GM18502 (cell line): ENCODE measurements around the gene VSIG10.
"Not testable (repeated sequence)": the region's sequence is repeated elsewhere in the genome, so short reads cannot be mapped to it uniquely, and the experiment has no call there.

Experiments
- ATAC-seq: cut with Tn5 transposase; IDR thresholded peaks from one replicate; pipeline ENCODE4 v1.9.1; 2021; ENCODE audit warnings: mild to moderate bottlenecking; ENCODE audit not compliant: unreplicated experiment, poor library complexity

Gene VSIG10, protein sequence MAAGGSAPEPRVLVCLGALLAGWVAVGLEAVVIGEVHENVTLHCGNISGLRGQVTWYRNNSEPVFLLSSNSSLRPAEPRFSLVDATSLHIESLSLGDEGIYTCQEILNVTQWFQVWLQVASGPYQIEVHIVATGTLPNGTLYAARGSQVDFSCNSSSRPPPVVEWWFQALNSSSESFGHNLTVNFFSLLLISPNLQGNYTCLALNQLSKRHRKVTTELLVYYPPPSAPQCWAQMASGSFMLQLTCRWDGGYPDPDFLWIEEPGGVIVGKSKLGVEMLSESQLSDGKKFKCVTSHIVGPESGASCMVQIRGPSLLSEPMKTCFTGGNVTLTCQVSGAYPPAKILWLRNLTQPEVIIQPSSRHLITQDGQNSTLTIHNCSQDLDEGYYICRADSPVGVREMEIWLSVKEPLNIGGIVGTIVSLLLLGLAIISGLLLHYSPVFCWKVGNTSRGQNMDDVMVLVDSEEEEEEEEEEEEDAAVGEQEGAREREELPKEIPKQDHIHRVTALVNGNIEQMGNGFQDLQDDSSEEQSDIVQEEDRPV

DNA sequence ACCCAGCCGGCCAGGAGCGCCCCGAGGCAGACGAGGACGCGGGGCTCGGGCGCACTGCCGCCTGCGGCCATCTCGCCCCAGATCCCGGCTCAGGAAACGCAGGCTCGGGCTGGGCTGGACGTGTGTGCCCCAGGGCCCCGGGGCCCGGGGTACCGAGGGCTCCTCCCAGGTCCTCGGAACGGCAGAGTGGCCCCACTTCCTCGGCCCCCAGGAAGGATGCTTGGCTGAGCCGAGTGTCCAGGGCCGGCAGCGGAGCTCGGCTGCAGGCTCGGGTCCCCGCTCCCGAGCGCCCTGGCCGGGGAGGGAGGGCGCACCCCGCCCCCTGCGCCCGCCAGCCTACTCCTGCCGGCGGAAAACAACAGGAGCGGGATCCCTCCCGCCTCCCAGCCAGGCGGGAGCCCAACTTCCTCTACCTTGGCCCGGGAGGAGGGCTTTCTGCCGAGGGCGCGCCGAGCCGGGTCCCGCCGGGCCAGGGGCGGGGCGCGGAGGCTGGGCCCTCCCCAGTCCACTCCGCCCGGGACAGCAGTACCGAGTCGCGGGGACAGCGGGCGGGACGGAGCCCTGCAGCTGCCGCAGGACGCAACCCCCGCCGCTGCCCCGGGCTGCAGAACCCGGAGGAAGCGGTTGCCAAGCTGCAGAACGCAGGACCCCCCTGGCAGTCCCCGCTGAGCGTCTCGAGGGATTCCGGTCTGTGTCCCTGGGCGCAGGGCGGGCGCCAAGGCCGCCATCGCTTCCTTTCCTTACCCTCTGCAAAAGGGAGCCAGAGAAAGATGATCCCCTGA, at the start of gene VSIG10:
TSS of gene VSIG10 (minus strand) at position 411 of the 782 bp plus-strand sequence. CDS start at position 71, 340 bp downstream.
- no peak for ATAC-seq

DNA sequence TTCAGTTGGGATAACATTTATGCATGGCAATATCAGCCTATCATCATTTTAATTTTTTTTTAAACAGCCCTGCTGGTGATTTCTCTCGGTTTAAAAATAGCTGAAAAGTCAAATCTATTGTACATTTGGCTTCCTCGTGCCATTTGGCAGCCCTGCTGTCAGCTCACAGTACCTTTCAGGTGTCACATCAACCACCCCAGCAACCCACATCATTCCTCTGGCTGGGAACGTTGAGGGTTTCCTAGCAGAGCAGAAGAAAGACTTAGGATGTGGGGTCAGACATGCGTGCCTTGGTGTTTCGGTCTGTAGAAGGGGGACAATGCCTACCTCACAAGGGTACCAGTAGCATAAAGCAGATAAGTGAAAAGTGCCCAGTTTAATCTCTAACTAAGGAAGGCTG, 47.9 kb upstream of the VSIG10 start:
- ATAC-seq: no peak

DNA sequence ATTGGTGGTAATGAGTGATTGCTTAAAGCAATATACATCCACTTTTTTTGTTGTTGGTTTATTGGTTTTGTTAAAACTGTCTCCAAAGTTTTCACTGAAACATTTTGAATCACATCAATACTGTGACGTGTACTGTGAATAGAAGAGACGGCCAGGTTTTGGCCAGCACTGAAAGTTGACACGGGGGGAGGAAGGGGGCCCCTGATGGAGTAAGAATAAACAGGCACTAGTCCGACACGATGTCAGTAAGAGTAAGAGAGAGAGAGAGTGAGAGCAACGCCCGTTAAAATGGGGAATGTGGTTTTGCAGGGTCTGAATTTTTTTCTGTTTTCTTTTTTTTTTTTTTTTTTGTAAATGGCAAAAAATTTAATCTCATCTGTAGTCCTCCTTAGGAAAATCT, 46.8 kb upstream of the VSIG10 start:
- no peak for ATAC-seq

DNA sequence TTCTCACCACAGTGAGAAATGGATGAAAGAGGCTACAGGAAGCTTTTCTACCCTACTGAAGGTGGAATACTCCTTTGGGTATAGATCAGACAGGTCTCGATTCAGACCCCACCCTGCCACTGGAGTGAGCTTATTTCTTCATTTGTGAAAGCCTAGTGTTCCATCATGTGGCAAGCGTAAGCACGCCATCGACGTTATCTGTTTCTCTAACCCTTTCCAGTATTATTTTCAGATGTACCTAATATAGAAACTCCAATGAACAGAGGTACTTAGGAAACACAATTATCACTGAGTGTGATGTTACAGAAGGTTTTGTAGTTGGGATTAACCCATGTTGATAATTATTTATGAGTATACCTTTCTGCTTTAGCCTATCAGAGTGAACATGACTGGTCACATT, 44.5 kb upstream of the VSIG10 start:
- no peak for ATAC-seq

DNA sequence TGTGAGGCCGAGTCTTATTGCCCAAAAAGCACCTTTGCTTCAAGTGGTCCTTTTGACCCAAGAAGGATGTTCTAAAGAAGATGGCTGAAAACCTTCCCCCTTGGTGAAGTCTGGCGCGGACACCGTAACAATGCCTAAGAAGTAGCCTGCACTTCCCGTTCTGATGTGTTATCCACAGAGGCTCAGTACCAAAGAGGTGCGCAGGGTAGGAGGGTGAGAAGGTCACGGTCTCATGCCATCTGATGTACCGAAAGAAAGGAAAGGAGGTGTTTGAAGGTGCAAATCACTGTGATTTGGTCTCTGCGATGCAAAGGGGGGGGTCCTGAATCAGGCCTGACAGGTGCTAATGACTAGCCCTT, 42.0 kb upstream of the VSIG10 start:
- ATAC-seq: no peak

- no peak for ATAC-seq
Measured at GRCh38 chr12:118145113-118145797, 41.4 kb upstream of the VSIG10 start.

DNA sequence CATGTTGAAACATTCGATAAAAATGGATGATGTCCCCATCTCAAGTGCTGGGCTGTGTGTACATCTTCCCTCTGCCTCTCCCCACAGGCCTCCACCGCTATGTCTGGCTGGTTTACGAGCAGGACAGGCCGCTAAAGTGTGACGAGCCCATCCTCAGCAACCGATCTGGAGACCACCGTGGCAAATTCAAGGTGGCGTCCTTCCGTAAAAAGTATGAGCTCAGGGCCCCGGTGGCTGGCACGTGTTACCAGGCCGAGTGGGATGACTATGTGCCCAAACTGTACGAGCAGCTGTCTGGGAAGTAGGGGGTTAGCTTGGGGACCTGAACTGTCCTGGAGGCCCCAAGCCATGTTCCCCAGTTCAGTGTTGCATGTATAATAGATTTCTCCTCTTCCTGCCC, 40.7 kb upstream of the VSIG10 start:
- no peak for ATAC-seq

GRCh38 chr12:118140825-118141224, 37.0 kb upstream of the VSIG10 start:
- ATAC-seq: no peak

DNA sequence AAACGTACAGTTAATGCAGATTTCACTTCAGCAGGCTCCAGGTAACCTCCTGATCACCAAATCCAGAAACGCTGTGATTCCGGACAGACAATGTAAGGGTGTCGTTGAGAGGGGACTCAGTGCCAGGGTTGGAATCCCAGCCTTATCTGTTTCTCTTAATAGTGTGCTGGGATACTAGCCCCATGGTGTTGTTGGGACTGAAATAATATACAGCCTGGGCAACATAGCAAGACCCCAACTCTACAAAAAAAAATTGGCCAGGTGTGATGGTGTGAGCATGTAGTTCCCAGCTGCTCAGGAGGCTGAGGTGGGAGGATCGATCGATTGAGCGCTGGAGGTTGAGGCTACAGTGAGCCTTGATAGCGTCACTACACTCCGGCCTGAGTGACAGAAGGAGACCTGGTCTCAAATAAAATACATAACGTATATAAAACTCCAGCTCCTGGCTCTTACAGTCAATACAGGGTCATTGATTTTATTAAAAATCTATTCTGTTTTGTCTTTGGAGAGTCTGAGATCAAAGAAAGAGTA, 33.4 kb upstream of the VSIG10 start:
- no peak for ATAC-seq

DNA sequence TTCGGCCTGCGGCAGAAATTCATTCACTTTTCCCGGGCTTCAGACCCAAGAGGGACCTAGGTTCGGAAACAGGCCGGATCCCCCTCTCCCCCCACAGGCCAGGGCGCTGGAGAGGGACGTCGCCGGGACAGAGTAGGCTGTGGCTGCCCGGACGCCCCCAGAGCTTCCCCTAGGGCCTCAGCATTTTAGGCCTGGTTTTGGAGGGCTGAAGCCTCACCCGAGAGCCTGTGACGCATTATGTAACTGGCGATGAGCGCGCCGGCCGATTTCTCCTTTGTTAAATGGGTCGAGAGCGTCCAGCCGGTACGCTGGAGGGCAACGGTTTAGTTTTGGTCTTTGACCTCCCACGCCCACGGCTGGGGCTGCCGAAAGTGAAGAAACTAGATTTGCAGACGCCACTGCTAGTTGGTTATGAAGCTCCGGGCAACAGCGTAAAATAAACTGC, 32.8 kb upstream of the VSIG10 start:
- peak; percentile 35 for ATAC-seq

DNA sequence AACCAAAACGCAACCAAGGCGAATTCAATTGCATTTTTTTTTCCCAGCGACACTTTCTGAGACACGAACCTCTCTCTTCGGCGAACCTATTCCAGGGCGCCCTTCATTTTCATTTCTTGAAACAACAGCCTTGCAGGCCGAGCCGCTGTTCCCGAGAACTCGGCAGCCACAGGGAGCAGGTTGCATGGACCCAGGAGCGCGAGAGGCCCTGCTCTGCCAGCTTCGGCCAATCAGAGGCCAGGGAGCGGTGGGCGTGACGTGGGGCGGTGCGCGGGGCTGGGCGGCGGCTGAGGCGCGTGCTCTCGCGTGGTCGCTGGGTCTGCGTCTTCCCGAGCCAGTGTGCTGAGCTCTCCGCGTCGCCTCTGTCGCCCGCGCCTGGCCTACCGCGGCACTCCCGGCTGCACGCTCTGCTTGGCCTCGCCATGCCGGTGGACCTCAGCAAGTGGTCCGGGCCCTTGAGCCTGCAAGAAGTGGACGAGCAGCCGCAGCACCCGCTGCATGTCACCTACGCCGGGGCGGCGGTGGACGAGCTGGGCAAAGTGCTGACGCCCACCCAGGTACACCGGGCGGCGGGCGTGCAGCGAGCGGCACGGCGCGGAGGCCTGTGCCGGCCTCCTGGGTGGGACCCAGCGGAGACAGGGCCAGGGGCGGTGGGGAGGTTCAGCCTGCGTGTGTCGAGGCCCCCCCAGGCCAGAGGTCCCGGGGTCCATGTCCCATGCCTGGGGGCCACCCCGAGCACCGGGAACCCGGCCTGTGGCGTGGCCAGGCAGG, 32.2 kb upstream of the VSIG10 start, which contains the start of gene PEBP1:
TSS of gene PEBP1 (plus strand) at position 337 of the 771 bp plus-strand sequence. CDS start at position 423, 86 bp downstream.
- ATAC-seq: peak; percentile 97

GRCh38 chr12:118129436-118129835, 25.6 kb upstream of the VSIG10 start:
- not testable (repeated sequence) for ATAC-seq

GRCh38 chr12:118127867-118128266, 24.1 kb upstream of the VSIG10 start:
- no peak for ATAC-seq

GRCh38 chr12:118126119-118126757, 22.4 kb upstream of the VSIG10 start:
- ATAC-seq: no peak

DNA sequence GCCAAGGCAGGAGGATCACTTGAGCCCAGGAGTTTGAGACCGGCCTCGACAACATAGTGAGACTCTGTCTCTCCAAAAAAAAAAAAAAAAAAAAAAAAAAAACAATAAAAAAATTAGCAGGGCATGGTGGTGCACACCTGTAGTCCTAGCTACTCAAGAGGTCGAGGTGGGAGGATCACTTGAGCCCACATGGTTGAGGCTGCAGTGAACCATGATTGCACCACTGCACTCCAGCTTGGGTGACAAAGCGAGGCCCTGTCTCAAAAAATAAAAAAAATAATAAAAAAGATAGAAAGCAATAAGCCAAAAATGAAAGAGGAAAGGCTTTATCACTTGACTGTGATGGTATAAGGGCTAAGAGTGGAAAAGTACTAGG, 21.9 kb upstream of the VSIG10 start:
- no peak for ATAC-seq

DNA sequence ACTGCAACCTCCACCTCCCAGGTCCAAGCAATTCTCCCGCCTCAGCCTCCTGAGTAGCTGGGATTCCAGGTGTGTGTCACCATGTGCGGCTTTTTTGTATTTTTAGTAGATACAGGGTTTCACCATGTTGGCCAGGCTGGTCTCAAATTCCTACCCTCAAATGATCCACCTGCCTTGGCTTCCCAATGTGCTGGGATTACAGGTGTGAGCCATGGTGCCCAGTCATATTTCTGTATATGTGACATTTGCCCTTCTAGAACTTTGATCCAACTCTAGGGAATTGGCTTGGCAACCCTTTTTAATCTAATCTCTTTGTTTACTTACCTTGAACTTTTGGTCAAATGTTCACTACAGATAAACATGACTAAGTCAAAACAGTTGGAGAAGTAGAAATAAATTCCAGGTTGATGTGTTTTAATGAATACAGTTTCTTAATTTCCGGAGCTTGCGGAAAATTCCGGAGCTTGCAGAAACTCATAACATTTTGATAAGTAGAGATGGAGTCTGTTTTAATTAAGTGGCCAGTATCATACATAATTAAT, 20.6 kb upstream of the VSIG10 start:
- ATAC-seq: no peak

DNA sequence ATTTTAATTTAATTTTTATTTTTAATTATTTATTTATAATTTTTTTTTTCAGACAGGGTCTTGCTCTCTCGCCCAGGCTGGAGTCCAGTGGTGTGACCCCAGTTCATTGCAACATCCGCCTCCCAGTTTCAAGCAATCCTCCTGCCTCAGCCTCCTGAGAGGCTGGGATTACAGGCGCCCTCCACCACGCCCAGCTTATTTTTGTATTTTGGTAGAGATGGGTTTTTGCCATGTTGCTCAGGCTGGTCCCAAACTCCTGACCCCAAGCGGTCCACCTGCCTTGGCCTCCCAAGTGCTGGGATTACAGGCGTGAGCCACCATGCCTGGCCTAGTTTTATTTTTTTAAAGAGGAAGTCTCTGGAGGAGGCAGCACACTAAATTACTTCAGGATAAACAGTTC, 18.5 kb upstream of the VSIG10 start:
- ATAC-seq: no peak

GRCh38 chr12:118120579-118121363, 17.0 kb upstream of the VSIG10 start:
- peak; percentile 69 for ATAC-seq
